GM21529 (cell line): ENCODE measurements around the gene ATG5.

Experiments used
- ATAC-seq: cut with Tn5 transposase; IDR thresholded peaks from one replicate; pipeline ENCODE4 v1.9.1; 2021; ENCODE audit not compliant: unreplicated experiment

ATG5 gene

DNA sequence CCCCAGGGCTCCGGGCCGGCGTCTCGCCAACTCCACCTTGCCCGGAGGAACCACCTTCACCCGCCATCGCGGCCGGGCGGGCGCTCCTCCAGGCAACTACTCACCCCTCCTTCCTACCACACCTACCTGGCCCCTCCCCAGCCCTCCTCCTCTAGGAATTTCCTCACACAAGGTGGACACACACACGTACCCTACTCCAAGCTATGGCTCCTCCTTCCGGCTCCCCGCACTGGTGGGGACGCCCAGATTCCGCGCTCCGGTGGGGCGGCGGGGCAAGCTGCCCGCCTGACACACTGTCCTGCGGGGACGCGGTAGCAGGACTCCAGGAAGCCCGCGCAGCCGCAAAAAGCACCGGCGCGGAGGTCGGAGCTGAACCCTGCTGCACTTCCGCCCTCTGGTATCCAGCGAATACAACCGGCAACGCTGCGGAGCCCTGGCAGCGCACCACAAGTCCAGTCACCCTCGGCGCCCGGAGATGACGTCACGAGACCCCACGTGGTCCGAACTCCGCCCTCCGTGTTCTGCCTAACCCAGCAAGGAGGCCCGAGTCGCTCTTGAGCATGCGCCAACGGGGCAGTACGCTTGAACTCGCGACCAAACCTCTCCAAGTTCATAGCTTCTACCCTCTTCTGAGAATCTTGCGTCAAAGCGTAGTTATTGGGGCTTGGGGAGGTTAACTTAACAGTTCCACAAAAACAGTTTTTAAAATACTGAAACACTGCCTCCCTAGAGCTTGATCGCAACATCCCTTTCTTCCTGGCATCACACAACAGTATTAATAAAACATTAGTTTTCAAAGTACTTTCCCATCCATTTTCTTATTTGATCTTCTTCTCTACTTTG lies at the start of gene ATG5:
Gene ATG5, minus strand, starts transcription at position 425 of the 843 bp plus-strand sequence. CDS start 9,552 bp downstream, outside the sequence.
- ATAC-seq, result peak; percentile 93

DNA sequence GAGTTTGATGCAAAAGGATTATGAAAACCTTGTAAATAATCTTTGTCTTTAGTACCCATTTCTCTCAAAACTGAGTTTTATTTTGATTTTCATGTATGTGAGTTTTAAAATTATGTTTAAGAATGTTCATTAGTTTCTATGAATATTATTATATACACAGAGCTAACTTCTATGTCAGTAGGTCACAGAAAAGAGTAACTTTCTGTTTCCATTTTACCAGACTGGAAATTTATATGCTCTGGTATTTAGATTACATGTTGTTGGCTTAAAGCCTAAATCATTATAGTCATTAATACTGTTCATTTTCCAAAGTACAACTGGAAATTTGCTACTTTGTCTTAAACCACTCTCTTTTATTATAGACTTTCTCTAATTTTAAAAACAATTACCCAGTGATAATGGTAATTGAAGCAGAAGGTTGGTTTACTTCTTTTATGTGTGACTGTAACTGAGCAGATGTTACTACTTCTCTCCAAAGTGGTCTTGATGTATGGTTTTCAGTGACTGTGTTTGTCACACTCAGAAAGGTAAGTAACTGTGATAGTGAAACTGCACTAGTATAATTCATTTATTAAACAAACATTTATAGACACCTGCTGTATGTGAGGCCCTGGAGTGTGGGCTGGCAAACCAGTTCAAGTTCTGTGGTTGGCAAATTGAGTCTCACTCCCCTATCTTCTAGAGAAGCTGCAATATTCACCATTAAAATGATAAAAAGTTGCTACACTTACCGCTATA lies 48.1 kb upstream of the ATG5 start:
- ATAC-seq, result no peak

DNA sequence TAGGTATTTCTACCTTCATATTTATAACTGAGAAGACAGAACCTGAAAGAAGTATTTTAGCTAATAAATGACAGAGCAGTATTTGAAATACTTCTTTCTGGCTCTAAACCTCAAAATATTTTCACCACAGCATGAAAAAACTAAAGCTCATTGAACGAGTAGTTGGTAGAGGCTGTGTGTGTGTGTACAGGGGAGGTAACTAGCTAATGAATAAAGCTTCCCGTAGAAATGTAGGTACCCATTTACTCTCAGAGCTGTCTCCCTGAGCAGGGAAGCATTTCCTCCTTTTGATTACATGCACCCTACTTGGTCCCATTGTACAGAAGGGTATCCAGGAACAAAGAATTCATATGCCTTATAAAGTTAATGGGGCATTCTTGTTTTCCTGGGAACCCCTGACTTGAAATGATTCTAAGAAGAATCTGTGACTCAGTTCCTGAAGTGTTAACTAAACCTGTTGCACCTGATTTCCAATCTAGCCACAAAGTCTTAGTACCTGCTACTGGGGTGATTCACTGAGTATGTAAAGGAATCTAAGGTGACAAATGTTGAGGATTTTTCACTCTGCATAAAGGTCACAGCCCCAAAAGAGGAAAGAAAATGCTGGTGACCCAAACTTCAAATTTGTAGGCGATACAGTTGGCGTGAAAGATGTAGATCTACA lies 47.4 kb upstream of the ATG5 start:
- no peak for ATAC-seq

DNA sequence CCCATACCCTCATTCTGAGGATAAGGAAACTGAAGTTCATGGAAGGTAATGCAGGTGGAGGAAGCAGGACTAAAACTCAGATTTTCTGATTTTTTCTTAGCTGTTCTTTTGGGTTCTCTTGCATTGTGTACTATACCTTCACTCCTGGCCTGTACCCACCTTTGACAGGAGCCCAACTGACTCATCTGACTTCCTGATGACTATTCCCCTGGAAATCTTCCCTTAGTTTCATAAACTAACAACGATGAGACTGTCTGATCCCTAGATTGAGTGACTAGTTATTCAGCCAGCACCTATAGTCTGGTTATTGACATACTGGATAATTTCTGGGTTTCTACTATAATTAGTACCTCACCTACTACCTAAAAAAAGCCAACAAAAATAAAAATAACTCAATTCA lies 45.1 kb upstream of the ATG5 start:
- no peak for ATAC-seq

DNA sequence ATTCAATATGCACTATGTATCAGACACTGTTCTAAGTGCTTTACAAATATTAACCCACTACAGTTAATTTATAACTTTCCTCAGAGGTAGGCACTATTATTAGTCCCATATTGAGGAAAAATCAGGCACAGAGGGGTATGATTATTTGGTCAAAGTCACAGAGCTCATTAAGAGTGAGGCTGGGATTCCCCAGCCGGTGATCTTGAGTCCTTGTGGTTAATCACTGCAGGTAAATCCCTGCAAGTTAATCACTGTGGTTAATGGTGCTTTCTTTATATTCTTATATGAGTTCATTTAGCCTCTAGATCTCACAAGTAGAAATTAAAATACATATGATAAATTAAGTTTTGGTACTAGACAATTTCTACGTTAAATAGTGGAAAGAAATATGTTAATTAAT lies 44.2 kb upstream of the ATG5 start:
- ATAC-seq, result no peak

DNA sequence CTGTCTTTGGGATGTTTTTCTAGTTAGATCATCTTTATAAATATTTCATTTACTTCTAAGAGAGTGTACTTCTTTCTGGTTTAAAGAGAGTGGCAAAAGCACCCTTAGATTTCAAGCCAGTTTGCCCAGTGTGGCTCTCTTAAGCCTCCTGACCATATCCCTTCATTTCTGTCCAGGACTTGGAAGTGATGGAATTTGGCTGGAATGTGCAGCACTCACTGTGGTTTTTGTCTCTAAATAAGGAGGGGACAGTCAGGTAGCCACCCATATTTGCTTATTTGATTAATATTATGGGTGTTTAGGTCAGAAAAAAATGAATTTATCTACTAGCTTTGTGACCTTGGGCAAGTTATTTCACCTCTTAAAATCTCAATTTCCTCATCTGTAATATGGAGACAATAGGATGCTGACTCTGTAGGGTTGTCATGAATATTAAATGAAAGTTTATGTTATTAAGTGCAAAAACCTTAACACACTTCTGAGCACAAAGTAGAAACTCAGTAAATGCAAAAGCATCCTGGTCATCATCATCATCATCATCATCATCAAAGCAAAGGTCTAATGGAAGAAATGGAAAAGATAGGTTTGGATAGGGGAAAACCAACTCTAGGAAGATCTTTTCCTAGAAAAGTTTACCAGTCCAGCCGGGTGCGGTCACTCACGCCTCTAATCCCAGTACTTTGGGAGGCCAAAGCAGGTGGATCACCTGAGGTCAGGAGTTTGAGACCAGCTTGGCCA lies 38.0 kb upstream of the ATG5 start:
- no peak for ATAC-seq

DNA sequence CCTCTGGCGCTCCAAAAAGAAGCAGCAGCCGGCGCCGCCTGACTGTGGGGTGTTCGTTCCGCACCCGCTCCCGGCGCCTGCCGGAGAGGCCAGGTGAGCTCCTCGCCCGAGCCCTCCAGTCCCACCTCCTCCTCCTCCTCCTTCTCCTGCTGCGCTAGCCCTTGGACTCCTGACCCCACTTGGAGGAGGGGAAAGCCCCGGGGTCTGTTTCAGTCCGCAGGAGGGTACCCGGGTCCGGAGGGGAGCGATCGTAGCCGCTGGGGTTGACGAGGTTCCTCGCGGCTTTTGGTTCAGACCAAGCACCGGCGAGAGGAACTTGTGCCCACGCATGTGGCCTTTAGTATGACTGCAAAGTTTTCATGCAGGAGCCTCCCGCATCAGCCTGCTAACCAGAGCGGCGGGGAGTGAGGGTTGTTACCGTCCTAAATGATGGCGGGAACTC lies 35.5 kb upstream of the ATG5 start:
- peak; percentile 40 for ATAC-seq

DNA sequence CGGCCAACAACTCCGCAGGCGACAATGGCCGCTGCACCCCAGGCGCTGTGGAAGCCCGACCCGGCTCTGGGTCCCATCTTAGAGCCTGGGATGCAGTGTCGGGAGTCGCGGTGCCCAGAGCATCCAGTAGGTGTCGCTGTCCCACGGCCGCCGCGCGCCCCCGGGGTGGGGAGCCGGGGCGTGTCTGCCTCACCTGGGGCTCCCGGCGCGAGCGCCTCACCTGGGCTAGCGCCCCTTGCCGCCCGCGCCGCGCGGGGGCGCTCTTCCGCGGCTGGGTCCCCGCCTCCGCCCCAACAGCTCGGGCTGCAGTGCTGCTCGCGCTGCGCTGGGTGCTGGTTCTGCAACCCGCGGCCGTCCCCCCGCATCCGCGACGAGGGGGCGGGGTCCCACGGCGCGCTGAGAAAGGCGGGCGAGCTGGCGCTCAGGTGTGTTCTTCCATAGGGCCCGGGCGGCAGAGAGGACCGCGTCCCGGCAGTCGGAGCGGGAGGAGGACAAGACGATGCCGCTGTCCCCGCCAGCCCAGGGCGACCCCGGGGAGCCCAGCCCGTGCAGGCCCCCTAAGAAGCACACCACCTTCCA lies 34.9 kb upstream of the ATG5 start, which contains the start of gene CRYBG1:
Gene CRYBG1, plus strand, starts transcription at position 308 of the 579 bp plus-strand sequence. Its CDS starts 192 bp downstream, at position 500.
- peak; percentile 88 for ATAC-seq

DNA sequence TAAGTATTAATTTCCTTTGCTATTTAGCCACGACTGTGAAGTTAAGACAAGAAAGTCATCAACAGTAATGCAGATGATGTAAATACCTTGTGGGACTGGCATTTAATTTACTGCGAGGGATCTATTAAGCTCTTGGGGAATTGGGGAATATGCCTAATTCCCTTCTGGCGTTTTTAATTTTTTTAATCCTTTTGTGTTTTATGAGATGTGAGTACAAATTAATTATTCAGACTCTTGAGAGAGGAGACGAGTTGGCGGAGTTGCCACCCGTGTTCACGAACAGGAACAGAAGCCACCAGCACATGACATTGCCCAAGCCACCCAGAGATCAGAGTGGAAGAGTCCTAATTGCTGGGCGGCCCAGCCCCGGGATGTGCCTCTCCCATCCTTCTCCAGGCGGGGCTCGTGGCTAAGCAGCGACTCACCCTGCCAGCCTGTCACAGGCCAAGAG lies 34.4 kb upstream of the ATG5 start:
- peak; percentile 27 for ATAC-seq

DNA sequence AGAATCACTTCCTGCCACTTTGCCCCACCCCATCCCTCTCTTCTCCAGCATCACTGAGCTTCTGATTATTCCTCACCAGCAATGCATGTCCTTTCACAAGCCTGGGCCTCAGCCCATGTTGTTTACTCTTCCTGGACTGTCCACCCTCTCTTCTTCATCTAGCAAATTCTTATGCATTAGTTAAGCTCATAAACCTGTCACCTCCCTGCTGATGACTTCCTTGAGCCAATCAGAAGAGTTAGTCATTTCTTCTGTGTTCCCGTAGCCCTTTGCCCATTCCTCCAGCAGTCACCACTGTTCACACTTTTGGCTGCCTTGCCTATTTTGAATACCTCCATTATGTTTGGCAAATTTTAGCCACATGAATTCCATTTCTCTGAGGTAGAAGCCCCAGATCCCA lies 30.8 kb upstream of the ATG5 start:
- ATAC-seq, result no peak

DNA sequence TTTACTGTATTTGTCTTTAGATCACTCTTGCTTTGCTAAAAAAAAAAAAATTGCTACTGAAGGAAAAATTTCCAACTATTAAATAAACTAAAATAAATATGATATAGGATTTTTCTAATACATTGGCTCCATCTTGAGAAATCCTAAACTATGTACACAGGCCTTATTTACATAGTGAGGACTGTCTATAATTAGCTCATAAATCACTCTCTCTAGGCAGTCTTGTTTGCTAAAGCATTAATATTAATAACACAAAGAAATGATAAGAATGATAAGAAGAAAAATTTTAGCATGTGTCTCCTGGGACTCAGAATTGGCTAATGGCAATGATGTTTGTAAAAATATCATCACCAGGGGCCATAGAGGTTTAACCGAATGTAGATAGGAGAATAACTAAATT lies 21.7 kb upstream of the ATG5 start:
- no peak for ATAC-seq

DNA sequence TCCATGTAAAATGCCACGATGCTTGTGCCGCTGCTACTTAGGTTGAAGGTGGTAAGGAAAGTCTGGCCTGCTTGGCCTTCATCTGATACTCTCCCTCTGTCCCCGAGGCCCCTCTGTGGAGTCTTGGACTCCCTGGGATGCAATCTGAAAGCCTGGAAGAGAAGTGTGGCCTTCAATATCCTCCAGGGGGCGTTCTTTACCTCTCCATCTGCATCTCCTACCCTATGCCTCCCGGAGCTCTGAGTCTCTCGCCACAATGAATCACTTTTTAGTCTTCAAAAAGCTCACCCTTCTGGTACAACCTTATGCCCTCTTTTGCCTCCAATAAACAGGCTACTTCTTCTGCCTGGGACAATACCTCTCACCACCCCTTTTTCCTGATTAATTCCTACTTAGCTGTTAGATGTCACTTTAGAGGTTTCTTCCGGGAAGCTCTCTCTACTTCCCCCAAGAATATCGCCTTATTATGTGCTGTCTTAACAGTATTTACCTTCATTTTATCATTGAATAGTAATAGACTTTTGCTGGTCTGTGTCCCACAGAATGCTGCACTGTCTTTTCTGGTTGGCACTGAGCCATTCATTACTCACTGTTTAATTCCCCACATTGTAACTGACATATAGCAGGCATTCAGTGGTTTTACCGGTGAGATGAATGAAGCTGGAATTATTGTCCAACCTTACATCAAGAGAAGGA lies 13.9 kb upstream of the ATG5 start:
- peak; percentile 81 for ATAC-seq

DNA sequence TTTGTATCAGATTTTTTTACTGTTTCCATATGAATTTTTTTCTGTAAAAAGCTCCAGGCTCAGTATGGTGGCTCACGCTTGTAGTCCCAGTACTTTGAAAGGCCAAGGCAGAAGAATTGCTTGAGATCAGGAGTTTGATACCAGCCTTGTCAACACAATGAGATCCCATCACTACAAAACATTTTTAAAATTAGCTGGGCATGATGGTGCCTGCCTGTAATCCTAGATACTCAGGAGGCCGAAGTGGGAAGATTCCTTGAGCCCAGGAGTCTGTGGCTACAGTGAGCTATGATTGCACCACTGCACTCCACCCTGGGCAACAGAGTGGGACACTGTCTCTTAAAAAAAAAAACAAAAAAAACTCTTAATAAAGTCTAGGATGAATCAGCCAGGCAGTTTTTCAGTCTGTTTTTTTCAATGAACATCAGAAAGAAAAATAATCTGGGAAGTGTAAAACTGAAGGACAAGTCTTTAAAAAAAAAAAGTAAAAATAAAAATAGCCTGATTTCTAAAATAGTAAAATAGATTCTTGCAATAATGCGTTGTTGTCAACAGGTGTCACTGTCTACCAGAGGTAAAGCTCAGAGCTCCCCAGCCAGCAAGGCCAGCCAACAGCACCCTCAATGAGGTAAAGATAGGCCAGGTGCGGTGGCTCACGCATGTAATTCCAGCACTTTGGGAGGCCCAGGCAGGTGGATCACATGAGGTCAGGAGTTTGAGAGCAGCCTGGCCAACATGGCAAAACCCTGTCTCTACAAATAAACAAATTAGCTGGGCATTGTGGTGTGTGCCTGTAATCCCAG lies 9.3 kb upstream of the ATG5 start:
- no peak for ATAC-seq

DNA sequence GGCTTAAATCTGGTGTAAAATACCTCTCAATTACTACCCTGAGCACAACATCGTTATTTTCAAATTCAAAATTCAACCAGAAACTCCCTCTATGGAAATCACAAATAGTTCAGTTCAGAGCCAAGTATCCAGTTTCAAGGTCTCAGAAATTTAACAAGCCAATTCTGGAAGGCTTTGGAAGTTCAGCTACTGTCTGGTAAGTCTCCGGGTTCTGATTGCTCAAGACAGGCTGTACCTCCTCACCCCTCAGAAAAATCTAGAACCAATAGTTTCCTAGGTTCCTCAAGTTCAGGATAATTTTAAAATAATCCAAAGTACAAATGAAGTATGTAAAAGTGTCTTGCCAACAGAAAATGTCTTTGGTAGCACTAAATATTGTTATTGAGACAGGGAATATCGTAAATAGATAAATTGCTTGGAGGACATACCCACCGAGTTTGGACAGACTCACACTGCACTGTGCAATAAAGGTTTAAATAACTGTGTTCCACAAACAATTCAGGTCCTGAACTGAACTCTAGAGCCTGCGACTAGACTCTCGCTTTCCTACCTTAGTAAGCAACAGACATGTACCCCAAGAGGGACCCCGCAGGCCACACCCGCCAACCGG lies 729 bp downstream of the ATG5 start:
- ATAC-seq, result no peak

DNA sequence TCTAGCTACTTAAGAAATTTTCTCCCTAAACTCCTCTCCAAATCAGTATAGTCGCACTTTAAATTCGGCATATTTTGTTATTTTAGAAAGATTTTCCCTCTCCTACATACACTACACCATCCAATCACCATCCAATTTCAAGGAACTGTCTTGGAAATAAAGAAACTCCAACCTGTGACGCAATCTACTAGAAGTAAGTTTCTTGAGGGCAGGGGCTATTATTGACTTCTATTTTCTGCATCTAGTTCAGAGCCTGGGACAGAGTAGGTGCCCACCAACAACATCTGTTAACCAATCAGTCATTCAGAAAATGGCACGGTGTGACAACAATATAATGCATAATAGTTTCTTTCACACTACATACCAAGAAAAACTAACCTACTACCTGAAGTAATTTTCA lies 3.6 kb downstream of the ATG5 start:
- no peak for ATAC-seq

DNA sequence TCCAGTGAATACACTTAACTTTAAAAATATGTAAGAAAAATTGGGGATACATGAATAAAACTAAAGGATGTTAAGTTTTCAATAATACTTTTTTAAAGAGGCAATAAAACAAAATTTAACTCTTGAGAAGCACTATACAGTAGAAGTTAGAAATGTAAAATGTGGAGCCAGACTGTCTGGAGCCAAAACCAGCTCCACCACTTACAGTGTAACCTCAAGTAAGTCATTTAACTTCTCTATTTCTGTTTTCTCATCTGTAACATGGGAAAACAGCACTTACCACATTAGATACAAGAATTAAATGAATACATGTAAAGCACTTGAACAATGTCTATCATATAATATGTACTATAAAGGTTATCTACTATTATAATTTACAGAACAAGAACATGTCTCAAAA lies 6.7 kb downstream of the ATG5 start:
- ATAC-seq, result no peak

DNA sequence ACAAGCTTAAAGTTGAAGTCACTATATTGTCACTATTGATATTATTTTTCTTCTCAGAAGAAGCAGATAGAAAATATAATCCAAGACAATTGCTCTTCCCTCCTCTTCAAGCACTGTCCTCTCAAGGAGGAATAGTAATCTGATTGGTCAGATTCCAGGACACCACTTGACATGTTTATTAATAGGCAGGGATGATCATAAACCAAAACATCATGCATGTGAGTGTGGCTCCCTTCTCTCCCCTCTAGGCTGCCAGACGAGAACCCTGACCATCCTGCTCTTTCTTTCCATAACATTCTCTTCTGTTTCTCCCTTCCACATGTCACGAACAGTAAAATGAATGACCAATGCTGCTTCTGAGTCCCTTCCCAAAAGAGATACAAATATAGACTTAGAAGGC lies 7.5 kb downstream of the ATG5 start:
- ATAC-seq, result no peak

DNA sequence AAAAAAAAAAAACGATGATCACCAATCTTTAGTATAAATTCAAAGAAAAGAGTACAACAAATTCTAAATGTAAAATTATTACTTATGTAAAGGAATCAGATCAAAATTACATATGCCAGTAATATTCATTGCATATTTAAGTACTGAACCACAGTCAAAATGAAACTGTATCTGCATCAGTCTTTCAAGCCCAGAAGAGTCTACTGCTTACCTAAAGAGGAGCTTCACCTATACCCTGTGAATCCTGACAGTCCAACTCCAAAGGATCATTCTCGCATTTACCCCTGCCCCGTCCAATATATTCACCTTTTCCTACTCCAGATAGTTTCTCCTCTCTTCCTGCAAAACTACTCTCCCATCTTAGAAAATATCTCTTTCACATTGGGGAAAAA lies 9.2 kb downstream of the ATG5 start:
- ATAC-seq, result peak; percentile 69
